Cortex of kidney (tissue), 1 donor: Measurements from ENCODE around the gene NECTIN2.

Experiments
- DNase-seq: peaks from one replicate; lab custom pipeline; 2025; lab: John Stamatoyannopoulos, UW

Gene NECTIN2

DNA sequence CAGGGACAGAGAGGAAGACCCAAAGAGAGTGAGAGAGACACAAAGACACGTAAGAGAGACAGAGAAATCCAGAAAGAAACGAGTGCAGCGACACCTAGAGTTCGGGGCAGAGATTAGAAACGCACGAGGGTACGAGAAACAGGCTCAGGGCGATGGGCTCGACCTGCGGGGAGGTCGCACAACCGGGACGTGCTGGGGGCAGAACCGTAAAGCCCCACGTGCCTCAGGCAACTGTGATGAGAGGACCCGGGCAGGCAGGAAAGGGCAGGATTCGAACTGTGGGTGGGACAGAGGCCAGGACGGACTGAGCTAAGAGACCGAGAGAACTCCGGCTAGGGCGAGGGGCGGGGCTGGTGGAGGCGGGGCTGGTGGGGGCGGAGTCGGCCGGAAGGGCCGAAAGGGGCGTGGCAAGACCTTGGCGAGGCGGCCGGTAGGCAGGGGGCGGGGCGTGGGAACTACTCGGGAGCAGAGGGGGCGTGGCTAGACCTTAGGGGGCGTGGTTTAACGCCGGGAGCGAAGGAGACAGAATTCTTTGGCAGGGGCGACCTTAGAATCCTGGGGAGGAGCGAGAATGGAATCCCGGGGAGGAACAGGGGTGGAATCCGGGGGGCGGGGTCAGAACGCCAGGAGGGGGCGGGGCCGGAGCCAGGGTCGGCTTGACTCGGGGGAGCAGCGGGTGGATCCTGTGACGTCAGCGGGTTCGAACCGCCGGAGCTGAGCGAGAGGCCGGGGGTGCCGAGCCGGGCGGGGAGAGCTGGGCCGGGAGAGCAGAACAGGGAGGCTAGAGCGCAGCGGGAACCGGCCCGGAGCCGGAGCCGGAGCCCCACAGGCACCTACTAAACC lies at the start of gene NECTIN2:
TSS of gene NECTIN2 (plus strand) at position 686 of the 843 bp plus-strand sequence. CDS start 229 bp downstream, outside the sequence.
- no peak for DNase-seq

DNA sequence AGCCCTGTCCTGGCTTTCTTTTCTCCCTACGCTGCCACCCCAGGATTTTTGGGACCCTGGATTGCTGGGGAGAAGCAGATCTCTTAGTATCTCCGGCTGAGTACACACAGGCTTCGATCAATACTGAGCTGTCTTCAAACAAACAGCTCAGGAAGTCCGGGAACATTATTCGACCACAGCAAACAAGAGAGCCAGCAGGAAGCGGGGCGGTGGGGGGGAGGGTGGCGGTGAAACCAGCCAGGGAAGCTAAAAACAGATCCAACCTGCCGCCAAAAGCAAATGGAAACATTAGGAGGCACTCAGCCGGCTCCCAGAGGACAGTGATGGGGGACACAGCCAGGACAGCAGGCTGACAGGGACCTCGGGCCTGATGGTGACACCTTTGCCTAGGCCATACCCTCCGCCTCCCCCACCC lies 49.4 kb upstream of the NECTIN2 start:
- no peak for DNase-seq

DNA sequence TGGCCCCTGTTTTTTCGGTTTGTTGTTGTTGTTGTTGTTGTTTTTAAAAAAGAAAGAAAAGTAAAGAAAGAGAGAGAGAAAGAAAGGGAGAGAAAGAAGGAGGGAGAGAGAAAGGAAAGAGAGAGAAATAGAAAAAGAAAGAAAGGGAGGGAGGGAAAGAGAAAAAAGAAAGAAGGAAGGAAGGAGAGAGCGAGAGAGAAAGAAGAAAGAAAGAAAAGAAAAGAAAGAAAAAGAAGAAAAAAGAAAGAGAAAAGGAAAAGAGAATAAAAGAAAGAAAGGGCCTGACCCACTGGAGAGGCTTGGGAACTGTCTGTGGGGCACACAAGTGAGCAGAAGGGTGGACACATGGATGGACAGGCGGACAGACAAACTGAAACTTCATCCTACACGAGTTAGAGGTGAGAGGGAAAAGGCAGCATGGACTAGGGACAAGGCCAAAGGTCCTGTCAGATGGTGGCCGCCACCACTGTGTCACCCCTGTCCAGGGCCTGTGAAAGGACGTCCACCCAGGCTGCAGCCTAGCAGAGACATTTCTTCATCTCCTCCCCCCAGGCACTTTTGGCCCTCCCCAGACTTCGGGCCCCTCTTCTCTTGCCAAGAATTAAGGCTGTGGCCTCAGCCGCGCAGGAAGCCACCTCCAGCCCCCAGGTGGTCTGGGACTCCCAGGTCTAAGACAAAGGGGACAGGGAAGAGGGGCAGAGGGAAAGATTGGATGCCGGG lies 46.3 kb upstream of the NECTIN2 start:
- no peak for DNase-seq

DNA sequence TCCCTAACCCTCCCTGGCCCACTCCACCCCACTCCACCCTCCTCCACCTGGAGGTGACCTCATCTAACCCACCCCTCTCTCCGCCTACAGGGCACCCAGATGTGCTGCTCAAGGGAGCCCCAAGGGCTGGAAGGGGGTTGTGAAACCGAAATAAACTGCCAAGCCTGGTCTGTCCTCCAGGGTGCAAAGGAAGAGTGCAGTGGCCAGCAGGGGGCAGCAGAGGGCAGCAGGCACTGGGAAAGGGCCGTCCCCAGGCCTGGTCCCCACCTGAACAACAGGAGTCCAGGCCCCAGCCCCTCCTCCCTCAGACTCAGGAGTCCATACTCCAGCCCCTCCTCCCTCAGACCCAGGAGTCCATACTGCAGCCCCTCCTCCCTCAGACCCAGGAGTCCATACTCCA lies 45.6 kb upstream of the NECTIN2 start:
- no peak for DNase-seq

DNA sequence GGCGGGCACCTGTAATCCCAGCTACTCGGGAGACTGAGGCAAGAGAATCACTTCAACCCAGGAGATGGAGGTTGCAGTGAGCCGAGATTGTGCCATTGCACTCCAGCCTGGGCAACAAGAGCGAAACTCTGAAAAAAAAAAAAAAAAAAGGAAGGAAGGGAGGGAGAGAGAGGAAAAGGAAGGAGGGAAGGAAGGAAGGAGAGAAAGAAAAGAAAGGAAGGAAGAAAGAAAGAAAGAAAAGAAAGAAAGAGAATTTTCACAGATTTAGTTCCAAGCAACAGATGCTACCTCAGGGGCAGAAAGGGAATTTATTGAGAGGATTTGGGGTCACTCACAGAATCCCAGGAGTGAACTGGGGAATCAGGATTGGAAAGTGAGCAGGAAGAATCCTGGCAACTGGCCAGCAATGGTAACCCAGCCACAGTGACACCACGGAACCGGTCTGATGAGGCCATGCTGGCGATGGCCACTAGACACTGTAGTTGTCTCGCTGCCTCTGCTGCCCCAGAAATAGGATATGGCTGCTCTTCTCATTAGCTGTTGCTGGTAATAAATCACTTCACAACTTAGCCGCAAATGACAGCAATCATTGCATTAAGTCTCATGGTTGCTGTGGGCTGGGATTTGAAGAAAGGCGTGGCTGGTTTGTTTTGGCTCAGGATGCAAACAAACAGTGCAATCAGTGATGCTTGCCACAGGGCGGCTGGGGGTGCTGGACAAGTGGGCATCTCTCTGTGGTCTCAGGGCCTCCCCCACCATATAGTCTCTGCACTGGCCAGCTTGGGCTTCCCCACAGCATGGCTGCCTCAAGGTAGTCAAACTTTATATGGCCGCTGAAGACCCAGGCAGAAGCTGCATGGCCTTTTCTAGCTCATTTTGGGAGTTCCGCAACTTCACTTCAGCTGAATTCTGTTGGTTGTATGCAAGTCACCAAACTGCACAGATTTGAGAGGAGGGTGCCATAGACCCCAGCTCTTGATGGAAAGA lies 42.4 kb upstream of the NECTIN2 start:
- DNase-seq = no peak

DNA sequence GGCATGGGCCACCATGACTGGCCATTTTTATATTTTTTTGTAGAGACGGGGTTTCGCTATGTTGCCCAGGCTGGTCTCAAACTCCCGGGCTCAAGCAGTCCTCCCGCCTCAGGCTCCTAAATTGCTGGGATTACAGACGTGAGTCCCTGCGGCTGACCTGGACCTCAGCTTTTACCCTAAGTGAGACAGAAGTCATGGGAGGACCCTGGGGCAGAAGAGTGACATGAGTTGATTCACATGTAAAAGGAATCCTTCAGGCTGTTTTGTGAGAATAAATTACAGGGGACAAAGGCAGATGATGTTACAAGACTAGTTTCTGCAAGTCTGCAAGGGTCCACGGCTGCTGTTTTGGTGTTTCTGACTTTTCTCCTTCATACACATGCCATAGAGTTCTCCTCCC lies 39.8 kb upstream of the NECTIN2 start:
- no peak for DNase-seq

DNA sequence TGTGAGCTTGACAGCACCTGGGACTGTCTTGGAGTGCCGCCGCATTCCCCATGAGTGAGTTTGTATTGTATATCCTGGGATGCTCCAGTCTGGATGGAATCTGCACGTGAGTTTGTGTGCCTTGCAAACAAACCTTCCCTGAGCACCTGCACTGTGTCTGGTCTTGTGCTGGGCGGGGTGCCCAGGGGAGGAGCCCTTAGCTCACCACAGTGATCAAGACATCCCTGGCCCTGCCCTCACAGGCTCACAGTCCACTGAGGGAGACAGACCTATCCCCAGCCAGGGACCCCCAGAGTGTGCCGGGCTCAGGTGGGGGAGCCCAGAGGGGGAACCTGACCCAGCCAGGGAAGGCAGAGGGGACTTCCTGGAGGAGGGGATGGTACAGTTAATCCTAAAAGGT lies 38.9 kb upstream of the NECTIN2 start:
- no peak for DNase-seq

DNA sequence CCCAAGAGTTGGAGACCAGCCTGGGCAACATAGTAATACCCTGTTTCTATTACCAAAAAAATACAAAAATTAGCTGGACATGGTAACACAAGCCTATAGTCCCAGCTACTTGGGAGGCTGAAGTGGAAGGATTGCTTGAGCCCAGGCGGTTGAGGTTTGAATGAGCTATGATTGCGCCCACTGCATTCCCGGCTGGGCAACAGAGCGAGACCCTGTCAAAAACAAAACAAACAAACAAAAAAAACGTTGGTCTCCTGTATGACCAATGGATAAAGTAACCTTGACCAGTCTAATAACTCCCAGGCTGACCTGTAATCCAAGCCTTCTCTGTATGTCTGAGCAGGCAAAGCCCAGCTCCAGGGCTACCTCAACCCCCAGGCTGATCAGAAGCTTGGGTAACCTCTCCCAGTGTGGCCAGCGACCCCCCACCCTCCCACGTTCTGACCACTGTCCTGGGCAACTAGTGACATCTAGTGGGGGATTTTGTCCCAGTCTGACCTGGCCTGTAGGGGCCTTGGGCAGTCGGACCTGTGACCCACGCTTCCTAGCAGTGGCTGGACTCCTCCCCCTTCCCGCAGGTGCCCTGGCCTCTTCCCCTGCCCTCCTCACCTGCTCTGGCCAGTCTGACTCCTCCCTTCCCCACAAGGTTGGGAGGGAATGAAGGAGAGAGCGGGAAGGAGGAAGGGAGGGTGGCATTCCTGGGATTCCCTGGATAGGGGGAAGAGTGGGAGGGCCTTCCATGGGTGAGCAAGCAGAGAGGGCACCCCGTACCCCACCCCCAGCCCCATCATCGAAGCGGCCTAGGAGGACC lies 38.2 kb upstream of the NECTIN2 start:
- DNase-seq = no peak

DNA sequence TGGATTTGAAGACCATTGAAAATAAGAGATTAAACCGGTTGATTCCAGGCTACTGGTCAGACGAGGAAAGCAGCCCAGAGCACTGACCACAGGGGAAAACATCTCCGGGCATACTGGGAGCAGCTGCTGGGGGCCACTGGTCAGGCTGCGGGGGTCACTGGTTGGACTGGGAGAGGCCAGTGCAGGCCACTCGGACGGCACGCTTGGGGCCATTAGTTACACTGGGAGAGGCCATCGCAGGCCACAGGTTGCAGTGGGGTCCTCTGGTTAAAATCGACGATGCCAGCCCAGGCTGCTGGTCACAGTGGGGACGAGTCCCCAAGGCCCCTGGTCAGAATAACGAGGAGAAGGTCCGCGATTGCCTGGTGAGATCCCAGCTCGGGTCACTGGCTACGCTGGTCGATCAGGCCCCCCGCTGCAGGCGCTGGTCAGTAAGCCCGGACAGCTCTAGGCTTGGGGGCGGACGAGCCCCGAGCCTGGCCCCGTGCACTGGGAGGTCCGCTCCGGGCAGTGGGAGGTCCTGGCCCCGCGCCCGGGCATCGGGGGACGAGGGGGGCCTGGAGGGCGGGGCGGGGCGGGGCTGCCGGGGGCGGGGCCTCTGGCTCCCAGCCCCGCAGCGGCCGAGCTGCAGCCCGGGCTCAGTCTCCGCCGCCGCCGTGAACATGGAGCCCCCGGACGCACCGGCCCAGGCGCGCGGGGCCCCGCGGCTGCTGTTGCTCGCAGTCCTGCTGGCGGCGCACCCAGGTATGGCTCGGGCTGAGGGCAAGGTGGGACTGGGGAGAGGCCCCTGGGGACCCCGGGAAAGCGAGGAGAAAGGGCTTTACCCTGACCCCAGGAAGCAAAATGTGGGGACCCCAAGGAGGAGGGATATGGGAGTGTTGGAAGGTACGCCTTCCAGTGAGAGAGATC lies 37.4 kb upstream of the NECTIN2 start, which contains the start of gene BCAM:
TSS of gene BCAM (plus strand) at position 641 of the 909 bp plus-strand sequence. CDS start at position 663, 22 bp downstream.
- no peak for DNase-seq

DNA sequence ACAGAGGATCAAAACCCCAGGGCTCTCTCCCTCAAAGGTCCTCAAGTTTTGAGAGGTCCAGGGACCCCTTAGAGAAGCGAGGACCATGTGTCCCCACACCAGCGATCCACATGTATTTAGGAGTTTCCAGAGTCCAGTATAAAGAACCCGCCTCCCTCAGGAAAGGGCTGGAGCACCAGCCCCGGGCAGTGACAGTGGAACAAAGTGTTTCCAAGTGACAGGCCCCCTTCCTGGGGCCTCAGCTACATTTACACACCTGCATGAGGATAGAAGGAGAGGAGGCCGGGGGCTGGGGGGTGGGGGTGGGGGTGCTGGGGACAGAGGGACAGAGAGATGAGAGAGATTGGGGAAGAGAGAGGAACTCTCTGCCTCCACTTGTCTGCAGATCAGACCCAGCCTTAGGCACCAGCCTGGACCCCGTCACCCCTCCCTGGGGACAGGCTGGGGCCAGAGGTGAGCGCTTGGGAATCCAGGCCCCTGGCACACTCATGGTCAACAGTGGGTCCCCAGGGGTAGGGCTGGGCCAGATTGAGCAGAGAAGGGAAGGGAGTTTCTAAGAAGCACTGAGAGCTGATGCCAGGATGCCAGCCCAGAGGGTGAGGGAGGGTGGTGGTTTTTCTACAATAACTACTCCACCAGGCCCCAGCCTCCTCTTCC lies 36.4 kb upstream of the NECTIN2 start:
- DNase-seq = no peak

DNA sequence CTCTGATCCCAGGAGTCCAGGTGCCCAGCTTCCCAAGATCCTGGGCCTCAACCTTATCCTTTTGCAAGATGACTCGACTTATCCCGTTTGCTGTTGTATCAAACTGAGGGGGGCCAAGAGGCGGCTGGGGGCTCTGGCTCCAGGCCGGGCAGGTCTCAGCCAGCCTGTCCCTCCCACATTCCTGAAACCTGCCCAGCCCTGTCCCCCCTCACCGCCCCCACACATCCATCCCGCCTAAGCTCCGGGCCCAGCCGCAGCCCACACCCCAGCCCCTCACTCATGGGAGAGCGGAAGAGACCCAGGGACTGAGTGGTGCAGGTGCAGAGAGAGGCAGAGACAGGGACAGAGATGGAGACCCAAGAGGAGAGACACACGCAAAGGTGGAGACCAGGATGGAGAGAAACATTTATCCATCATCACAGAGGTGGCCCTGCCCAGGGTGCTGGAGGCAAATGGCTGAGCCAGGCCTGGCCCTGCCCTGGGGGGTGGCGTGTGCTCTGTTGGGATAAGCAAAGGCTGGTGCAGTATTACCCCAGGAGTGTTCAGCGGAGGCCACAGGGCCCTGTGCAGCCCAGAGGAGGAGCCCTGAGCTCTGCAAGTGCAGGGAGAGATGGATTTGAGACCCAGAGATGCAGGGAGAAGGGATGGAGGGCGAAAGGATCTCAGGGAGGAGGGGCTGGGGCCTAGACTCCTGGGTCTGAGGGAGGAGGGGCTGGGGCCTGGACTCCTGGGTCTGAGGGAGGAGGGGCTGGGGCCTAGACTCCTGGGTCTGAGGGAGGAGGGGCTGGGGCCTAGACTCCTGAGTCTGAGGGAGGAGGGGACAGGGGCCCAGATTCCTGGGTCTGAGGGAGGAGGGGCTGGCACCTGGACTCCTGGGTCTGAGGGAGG lies 35.6 kb upstream of the NECTIN2 start:
- no peak for DNase-seq

DNA sequence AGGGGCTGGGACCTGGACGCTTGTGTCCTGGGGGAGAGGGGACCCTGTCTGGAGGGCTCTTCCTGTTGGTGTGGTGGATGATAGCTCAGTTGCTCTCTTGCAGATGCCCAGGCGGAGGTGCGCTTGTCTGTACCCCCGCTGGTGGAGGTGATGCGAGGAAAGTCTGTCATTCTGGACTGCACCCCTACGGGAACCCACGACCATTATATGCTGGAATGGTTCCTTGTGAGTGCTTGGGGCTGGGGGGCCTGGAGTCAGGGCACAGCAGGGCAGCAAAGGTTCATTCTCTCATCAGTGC lies 35.0 kb upstream of the NECTIN2 start:
- DNase-seq = no peak

DNA sequence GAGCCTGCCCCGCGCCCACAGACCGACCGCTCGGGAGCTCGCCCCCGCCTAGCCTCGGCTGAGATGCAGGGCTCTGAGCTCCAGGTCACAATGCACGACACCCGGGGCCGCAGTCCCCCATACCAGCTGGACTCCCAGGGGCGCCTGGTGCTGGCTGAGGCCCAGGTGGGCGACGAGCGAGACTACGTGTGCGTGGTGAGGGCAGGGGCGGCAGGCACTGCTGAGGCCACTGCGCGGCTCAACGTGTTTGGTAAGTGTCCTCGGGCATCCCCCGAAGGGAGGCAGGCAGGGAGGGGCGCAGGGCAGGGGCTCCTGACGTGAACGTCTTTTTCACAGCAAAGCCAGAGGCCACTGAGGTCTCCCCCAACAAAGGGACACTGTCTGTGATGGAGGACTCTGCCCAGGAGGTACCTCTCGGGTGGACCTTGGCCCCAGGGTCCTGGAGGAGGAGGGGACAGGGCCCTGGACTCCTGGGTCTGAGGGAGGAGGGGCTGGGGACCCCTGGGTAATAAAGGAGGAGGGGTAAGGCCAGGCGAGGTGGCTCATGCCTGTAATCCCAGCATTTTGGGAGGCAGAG lies 33.9 kb upstream of the NECTIN2 start:
- DNase-seq = no peak

DNA sequence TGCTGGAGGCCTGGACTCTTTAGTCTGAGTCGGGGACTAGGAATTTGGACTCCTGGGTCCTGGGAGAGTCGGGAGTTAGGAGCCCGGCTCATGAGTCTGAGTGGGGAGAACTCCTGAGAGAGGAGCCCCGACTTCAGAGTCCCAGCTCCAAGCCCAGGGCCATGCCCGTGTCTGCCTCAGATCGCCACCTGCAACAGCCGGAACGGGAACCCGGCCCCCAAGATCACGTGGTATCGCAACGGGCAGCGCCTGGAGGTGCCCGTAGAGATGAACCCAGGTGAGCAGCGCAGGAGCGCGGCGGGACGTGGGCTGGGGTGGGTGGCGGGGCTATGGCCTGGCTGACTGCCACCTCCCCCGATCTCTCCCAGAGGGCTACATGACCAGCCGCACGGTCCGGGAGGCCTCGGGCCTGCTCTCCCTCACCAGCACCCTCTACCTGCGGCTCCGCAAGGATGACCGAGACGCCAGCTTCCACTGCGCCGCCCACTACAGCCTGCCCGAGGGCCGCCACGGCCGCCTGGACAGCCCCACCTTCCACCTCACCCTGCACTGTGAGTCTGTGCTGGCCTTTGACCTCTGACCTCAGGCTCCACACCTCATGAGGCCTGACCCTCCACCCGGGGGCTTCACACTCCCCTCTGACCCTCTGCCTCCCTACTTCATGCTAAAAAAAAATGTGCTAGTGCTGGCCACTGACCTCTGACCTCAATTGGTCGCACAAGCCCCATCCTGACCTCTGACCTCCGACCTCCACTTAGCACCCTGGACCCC lies 32.8 kb upstream of the NECTIN2 start:
- no peak for DNase-seq

DNA sequence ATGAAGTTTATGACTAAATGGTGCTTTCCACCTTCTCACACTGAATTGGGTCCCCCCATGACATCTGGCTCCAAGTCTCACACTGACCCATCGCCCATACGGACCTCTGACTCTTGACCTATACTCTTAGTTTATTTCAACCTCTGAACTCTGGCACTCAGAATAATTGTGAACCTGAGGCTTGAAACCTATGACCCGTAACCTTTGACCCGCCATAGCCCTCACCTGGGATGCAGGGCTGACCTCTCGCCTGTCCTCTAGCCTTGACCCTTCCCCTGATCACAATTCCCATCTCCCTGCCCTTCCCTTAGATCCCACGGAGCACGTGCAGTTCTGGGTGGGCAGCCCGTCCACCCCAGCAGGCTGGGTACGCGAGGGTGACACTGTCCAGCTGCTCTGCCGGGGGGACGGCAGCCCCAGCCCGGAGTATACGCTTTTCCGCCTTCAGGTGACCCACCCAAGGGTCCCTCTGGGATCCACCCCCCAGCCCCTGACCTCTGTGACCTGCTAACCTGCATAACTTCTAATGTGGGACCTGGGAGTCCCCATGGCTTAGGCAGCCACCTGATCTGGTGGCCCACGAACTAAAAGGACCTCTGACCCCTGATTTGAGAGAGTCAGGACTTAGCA lies 32.1 kb upstream of the NECTIN2 start:
- DNase-seq = no peak

DNA sequence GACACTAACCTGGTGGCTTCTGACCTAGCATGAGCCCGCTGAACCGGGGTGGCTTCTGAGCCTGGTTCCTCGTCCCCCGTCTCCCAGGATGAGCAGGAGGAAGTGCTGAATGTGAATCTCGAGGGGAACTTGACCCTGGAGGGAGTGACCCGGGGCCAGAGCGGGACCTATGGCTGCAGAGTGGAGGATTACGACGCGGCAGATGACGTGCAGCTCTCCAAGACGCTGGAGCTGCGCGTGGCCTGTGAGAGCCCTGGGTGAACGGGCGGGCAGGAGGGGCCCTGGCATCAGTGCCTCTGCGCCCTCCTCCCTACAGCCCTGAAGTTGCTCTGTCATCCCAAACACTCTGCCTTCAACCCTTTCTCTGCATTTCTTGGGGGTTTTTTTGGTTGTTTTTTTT lies 31.6 kb upstream of the NECTIN2 start:
- no peak for DNase-seq

DNA sequence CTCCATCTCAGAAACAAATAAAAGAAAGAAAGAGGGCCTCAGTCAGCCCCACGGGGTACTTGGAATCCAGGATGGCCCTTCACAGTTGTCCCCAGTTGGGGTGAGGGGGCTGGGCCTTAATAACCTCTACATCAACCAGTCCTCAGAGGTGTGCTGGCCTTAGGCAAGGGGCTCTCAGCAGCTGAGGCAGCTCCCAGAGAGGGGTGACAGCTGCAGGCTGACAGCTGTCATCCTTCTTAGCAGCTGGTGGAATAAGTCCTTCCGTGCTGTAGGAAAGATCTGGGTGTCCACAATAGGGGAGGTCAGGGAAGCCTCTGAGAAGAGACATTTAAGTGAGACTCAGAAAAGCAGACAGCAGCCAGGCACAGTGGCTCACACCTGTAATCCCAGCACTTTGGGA lies 29.8 kb upstream of the NECTIN2 start:
- DNase-seq = no peak
